Measurements from ENCODE around the gene PAN3.

DNA sequence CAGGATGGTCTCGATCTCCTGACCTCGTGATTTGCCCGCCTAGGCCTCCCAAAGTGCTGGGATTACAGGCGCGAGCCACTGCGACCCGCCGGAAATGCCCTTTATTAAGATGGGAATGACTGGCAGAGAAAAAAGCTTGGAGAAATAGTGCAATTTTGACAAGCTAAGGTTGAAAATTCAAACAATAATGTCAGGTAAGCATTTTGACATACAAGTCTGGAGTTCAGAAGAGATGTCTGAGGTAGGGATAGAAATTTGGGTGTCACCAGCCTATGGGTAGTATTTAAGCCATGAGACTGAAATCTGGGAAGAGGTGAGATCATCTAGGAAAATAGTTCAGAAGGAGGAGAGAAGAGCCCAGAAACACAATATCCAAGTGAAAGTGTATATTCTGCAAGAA lies 17.1 kb upstream of the PAN3 start:
- TF ChIP-seq, protein P1, sequence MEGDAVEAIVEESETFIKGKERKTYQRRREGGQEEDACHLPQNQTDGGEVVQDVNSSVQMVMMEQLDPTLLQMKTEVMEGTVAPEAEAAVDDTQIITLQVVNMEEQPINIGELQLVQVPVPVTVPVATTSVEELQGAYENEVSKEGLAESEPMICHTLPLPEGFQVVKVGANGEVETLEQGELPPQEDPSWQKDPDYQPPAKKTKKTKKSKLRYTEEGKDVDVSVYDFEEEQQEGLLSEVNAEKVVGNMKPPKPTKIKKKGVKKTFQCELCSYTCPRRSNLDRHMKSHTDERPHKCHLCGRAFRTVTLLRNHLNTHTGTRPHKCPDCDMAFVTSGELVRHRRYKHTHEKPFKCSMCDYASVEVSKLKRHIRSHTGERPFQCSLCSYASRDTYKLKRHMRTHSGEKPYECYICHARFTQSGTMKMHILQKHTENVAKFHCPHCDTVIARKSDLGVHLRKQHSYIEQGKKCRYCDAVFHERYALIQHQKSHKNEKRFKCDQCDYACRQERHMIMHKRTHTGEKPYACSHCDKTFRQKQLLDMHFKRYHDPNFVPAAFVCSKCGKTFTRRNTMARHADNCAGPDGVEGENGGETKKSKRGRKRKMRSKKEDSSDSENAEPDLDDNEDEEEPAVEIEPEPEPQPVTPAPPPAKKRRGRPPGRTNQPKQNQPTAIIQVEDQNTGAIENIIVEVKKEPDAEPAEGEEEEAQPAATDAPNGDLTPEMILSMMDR (IDR thresholded peaks at IDR 0.05 in 8 of 11, conservative IDR thresholded peaks at IDR 0.05 in 3 of 11): no peak
- no peak for TF ChIP-seq POLR2A (IDR thresholded peaks at IDR 0.05)
